ENCODE measurements around the gene RTN4RL1. TPM values are rescaled to one million over a fixed set of nuclear protein-coding genes. Genes with fewer than 3 reads are reported as not detected.
"Not testable (repeated sequence)": the region's sequence is repeated elsewhere in the genome, so short reads cannot be mapped to it uniquely, and the experiment has no call there.

The RTN4RL1 gene
- total RNA-seq, 2 experiments from 2014 or later = not detected

- no peaks in the 10 kb centered on the region for H4K20me1 ChIP-seq (ENCODE audit: insufficient read depth, low read length)
- CTCF ChIA-PET (ENCODE audit: unreplicated experiment) = no interaction called here
- H3K36me3 ChIP-seq (ENCODE audit: insufficient read depth, low read length) = no peaks in the 10 kb centered on the region
- H3K79me2 ChIP-seq (ENCODE audit: insufficient read depth, low read depth, low read length) = no peaks in the 10 kb centered on the region
- TF ChIP-seq EZH2phosphoT487 (IDR thresholded peaks at IDR 0.05; ENCODE audit: borderline replicate concordance, low read depth, low read length) (no peak), CTCF (conservative IDR thresholded peaks at IDR 0.05; ENCODE audit: low read length) (no peak)
- intact Hi-C loops (cut with micrococcal nuclease; ENCODE audit: unreplicated experiment) = no loop called here
- H3K27ac ChIP-seq (ENCODE audit: low read depth, low read length, poor library complexity, severe bottlenecking) = no peak overlapping the region
- no peak overlapping the region for H3K4me3 ChIP-seq (ENCODE audit: low read depth, low read length, poor library complexity, severe bottlenecking)
- no peak overlapping the region for H3K4me2 ChIP-seq (ENCODE audit: low read length)
- H3K4me1 ChIP-seq (ENCODE audit: insufficient read depth, low read length, poor library complexity, severe bottlenecking) = no peaks in the 10 kb centered on the region
- no TSS peak for BruUV-seq (replicated peaks)
- no peak for DNase-seq (ENCODE audit: low spot score)
- no peaks in the 10 kb centered on the region for H3K9me2 ChIP-seq (ENCODE audit: insufficient read depth, low read length)
- H3K9me3 ChIP-seq (ENCODE audit: low read length) = no peaks in the 10 kb centered on the region
- POLR2A ChIA-PET = no interaction called here
- no peak overlapping the region for H2AFZ ChIP-seq (ENCODE audit: low read length)
Observed at GRCh38 chr17:1985686-1986085, 39.4 kb downstream of the RTN4RL1 start.

GRCh38 chr17:1985093-1985492, 40.0 kb downstream of the RTN4RL1 start:
- Histone ChIP-seq H3K79me2 (ENCODE audit: insufficient read depth, low read depth, low read length) (no peaks in the 10 kb centered on the region), H3K4me3 (ENCODE audit: low read depth, low read length, poor library complexity, severe bottlenecking) (no peak overlapping the region), H3K4me2 (ENCODE audit: low read length) (no peak overlapping the region), H2AFZ (ENCODE audit: low read length) (no peak overlapping the region), H3K27ac (ENCODE audit: low read depth, low read length, poor library complexity, severe bottlenecking) (no peak overlapping the region), H4K20me1 (ENCODE audit: insufficient read depth, low read length) (no peaks in the 10 kb centered on the region), H3K4me1 (ENCODE audit: insufficient read depth, low read length, poor library complexity, severe bottlenecking) (no peaks in the 10 kb centered on the region), H3K36me3 (ENCODE audit: insufficient read depth, low read length) (no peaks in the 10 kb centered on the region), H3K9me3 (ENCODE audit: low read length) (no peaks in the 10 kb centered on the region), H3K9me2 (ENCODE audit: insufficient read depth, low read length) (no peaks in the 10 kb centered on the region)
- TF ChIP-seq CTCF (conservative IDR thresholded peaks at IDR 0.05; ENCODE audit: low read length) (no peak), EZH2phosphoT487 (IDR thresholded peaks at IDR 0.05; ENCODE audit: borderline replicate concordance, low read depth, low read length) (no peak)
- DNase-seq (ENCODE audit: low spot score) = no peak
- intact Hi-C loops (cut with micrococcal nuclease; ENCODE audit: unreplicated experiment) = no loop called here
- CTCF ChIA-PET (ENCODE audit: unreplicated experiment) = no interaction called here
- POLR2A ChIA-PET = no interaction called here
- BruUV-seq (replicated peaks) = no TSS peak

DNA sequence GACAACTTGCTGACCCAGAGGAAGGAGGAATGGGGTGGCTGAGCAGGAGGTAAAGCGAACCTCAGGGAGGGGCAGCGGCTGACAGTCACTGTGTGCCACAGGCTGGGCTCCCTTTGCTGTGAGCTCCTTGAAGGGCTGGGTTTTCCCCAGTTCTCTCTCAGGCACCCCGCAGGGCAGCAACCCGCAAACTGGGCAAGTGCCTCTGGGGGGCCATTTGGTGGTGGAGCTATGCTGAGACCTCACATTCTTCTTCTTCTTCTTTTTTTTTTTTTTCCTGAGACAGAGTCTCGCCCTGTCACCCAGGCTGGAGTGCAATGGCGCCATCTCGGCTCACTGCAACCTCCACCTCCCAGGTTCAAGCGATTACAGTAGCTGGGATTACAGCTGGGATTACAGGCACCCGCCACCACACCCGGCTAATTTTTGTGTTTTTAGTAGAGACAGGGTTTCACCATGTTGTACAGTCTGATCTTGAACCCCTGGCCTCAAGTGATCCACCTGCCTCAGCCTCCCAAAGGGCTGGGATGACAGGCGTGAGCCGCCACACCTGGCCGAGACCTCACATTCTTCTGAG, 42.3 kb downstream of the RTN4RL1 start:
- H3K4me1 ChIP-seq (ENCODE audit: insufficient read depth, low read length, poor library complexity, severe bottlenecking); intact Hi-C loops (cut with micrococcal nuclease; ENCODE audit: unreplicated experiment); H3K79me2 ChIP-seq (ENCODE audit: insufficient read depth, low read depth, low read length); DNase-seq (ENCODE audit: low spot score); H3K4me3 ChIP-seq (ENCODE audit: low read depth, low read length, poor library complexity, severe bottlenecking); H4K20me1 ChIP-seq (ENCODE audit: insufficient read depth, low read length); BruUV-seq (replicated peaks); H3K27ac ChIP-seq (ENCODE audit: low read depth, low read length, poor library complexity, severe bottlenecking); H3K9me2 ChIP-seq (ENCODE audit: insufficient read depth, low read length); H2AFZ ChIP-seq (ENCODE audit: low read length); CTCF ChIA-PET (ENCODE audit: unreplicated experiment); POLR2A ChIA-PET; H3K9me3 ChIP-seq (ENCODE audit: low read length); H3K4me2 ChIP-seq (ENCODE audit: low read length); H3K36me3 ChIP-seq (ENCODE audit: insufficient read depth, low read length): not testable (repeated sequence)
